A172 (cell line): Measurements from ENCODE around the gene HS3ST4. TPM values are rescaled to one million over a fixed set of nuclear protein-coding genes. Genes with fewer than 3 reads are reported as not detected.

Source experiments
- DNase-seq: peaks from one replicate; pipeline ENCODE4 v3.0.0-alpha.2; 2015; ENCODE audit warnings: low spot score
- total RNA-seq: library from RNA; depleted of rRNA; stranded (reverse); fragments of >200 nt; shearing (Covaris generic); gene quantifications from 2 replicates; pipeline ENCODE4 v1.2.3, GENCODE V29; 2014

Gene HS3ST4
- total RNA-seq, 1 experiment from 2014 or later = not detected

DNA sequence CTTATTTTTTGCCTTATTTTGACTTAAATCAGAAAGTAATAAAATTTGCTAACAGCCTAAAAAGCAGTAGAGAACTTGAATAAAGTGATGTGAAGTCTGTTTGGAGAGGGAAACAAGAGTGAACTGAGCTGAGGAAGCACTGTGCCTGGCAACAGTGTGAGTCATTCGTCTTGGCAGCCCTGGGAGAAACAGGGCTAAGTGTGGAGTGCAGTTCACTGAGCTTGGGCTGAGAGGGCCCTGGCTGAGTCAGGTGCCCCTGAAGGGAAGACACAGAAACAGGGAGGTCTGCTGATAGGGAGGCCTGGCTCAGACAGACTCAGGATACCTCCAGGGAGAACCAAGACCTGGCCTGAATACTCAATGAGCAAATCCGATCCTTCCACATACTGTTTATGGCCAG lies 132.1 kb downstream of the HS3ST4 start:
- no peak for DNase-seq

DNA sequence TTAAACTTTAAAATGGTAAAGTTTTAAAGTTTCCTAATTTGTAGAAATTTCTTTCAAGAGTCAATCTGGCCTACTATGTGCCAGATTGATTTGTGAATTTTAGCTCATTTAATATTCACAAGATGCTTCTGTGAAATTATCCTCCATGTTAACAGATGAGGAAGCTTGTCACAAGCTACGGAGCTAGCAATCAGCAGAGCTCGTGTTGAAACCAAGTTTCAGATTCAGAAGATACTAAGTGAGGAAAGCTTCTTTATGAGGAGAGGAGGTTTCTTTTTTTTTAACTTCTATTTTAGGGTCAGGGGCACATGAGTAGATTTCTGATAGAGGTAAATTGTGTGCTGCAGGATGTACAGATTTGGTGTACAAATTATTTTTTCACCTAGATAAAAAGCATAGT lies 135.9 kb downstream of the HS3ST4 start:
- DNase-seq = no peak

DNA sequence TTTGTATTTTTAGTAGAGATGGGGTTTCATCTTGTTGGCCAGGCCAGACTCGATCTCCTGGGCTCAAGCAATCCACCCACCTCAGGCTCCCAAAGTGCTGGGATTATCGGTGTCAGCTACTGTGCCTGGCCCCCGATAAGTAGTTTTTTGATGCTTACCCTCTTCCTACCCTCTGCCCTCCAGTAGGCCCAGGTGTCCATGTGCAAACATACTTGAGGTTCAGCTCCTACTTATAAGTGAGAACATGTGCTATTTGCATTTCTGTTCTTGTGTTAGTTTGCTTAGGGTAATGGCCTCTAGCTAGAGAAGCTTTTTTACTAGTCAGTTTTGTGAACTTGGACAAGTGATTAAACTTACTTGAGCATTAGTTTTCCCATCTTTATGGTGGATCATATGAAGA lies 136.8 kb downstream of the HS3ST4 start:
- no peak for DNase-seq

DNA sequence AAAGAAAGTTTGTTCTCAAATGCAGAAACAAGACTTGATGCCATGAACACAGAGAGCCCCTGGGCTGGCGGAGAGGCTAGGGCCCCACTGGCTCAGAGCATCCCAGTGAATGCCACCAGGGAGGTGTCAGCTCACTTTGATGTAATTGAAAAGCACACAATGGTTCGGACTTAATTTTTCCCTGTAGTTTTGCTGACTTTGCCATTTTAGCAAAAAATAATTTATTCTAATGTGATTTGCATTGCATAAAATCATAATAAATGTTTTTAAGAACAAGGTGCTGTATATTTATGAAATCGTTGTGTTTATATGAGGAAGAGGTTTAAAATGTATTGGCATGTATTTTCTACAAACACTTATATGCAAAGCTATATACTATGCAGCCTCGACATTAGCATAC lies 140.5 kb downstream of the HS3ST4 start:
- no peak for DNase-seq

DNA sequence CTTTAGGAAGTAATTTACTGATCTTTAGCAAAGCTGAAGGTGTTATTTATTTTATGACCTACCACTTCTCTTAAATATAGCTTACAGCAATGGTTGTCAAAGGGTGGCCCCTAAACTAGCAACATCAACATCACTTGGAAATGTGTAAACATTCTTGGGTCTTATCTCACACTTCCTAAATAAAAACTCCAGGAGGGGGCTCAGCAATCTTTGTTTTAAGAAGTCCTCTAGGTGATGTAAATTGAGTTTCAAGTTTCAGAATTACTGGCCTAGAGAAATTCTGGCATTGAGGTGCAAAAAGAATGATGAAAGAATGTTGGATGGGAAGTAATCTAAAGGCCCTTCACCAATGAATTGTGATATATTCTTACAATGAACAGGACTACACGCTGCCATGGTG lies 142.3 kb downstream of the HS3ST4 start:
- no peak for DNase-seq

DNA sequence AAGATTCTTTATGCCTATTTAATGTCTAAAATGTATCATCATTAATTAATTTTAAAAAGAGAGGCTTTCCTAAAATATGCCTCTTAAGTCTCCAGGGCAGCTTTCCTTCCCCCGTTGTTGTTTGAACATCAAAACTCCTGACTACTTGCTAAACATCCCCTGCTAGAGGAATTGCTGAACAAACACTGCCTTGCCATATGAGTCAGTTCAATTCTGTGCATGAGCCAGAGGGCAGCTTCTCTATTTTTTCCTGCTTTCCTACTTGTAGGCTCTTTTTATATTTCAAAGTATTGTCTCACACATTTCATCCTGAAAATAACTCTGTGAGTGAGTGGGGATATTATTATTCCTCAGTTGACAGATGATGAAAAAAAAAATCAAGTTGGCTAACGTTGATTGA lies 143.4 kb downstream of the HS3ST4 start:
- DNase-seq = no peak

DNA sequence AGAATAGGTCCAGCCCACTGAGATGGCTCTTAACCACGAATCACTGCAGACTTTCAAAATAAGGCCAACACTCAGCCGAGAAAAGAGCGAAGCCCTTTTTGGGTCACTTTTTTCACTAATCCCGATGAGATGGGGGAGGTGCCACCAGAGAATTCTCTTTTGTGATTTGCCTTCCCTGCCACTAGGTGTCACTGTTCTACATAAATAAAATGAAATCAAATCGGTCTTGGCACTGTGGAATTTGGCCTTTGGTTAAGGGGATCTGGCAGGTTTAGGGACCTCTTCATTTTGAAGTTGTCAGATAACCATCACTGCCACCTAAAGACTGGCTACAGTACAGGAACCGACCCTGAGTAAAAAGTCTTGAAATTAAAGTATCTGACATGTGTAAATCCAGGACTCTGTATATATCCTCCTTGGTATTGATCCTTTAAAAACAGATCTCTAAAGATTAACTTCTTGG lies 147.0 kb downstream of the HS3ST4 start:
- DNase-seq = peak; percentile 60

DNA sequence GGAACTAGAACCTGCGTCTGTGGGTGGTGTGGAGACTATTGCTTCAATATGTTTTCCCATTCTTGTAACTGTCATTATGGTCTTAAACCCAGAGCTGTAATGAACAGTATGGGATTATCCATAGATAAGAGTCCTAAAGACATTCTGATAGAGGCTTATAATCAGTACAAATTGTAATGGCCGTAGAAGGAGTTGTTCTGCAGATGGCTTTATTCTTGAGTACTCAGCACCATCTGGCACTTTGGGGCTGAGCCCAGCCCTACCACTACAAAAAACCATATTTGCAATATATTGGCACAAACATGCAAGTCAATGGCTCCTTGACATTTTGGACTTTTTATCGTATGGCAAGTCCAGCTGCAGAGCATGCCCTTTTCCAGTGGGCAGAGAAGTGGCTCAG lies 150.0 kb downstream of the HS3ST4 start:
- no peak for DNase-seq

DNA sequence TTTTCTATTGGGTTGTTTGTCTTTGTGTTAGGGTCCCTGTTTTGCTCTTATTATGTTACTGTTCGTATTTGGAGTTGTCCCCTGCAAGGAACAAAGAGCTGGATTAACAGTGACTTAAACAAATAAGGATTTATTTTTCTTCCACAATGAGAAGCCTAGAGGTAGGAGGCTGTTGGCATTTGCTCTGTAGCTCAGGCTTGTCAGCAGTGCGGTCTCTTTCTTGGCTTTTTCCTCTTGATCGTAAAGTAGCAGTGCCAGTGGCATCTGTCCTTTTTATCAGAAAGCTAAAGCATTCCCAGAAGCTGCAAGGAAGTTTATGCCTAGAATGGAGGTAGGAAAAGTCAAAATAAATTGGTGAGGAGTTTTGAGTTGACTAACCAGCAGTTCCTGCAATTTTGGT lies 154.1 kb downstream of the HS3ST4 start:
- DNase-seq = no peak

DNA sequence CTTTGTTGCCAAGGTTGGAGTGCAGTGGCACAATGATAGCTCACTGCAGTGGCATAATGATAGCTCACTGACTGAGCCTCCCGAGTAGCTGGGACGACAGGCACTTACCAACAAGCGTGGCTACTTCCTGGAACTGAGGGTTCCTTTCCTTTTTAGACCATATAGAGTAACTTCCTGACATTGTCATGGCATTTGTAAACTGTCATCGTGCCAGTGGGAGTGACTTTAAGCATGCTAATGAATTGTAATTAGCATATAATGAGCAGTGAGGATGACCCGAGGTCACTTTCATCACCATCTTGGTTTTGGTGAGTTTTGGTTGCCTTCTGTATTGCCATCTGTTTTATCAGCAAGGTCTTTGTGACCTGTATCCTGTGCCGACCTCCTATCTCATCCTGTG lies 162.4 kb downstream of the HS3ST4 start:
- no peak for DNase-seq

DNA sequence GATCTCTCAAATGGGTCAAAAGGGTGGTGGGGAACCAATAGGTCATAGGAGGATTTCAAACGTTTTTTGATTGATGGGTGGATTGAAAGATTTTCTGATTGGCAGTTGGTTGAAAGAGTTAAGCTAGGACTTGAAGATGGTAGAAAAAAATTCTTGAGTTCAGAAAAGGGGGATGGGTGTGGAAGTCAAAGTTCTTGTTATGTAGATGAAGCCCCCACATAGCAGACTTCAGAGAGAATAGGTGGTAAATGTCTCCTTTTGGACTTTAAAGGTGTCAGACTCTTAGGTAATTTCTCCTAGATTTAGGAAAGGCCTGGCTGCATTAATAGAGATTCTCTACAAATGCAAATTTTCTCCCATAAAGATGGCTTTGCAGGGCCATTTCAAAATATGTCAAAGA lies 163.3 kb downstream of the HS3ST4 start:
- no peak for DNase-seq

DNA sequence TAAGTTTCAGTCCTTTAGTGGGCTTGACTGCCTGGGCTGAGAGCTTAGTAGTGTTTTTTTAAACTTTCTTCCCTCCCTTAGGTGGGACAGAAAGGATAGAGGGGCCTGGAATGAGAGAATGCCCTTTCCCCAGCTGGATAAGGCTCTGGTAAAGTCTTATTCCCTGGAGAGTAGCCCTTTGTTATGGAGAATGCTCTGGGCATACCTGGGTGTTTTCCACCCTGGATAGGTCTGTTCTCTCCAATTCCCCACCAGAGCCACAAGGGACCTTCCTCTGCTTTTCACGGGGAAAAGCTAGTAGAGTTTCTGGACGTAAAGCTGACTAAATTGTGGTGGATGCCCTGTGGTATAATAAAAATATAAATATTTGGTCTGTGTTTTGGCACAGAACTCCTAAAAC lies 164.1 kb downstream of the HS3ST4 start:
- DNase-seq = no peak

DNA sequence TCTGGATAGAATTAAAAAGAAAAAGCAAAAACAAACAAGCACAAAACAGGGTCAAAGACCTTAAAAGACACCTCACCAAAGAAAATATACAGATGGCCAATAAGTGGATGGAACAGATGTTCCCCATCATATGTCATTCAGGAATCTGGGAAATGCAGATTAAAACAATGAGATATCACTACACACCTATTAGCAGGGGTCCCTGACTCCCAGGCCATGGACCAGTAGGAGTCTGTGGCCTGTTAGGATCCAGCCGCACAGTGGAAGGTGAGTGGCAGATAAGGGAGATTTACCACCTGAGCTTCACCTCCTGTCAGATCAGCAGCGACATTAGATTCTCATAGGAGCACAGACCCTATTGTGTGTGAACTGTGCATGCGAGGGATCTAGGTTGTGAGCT lies 167.9 kb downstream of the HS3ST4 start:
- no peak for DNase-seq

DNA sequence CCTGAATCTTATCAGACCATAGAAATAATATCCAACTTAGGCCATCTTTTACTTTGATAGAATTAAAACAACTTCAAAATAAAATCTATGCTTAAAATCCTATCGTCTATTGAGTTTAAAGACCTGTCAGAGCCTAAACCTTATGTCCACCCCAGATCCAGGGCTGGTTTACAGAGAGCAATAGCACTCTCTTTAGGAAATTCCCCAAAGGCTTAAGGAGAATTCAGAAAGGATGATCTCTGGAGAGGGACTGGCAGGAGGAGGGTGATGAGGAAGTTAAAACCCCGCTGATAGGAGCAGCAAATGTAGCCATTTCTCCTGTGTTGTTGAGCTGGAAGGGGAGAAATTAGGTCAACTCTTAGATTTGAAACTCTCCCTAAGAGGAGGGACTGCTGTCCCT lies 175.3 kb downstream of the HS3ST4 start:
- DNase-seq = no peak

DNA sequence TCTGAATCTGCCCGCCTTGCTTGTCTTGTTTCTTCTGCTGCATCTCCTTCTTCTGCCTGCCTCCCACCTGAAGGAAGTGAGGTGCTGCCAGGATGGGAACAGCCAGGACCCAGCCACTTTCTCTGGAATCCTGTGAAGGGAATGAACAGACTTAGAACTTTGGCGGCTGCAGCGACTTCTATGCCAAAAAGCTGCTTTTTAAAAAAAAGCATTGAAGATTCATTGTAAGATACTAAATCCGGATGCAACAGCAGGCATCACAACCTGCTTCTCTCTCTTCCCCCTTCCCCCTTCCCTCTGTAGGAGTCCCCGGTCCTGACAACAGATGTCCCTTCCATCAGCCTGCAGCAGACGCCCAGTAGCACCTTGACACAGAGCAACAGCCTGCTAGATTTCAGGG lies 176.3 kb downstream of the HS3ST4 start:
- no peak for DNase-seq

DNA sequence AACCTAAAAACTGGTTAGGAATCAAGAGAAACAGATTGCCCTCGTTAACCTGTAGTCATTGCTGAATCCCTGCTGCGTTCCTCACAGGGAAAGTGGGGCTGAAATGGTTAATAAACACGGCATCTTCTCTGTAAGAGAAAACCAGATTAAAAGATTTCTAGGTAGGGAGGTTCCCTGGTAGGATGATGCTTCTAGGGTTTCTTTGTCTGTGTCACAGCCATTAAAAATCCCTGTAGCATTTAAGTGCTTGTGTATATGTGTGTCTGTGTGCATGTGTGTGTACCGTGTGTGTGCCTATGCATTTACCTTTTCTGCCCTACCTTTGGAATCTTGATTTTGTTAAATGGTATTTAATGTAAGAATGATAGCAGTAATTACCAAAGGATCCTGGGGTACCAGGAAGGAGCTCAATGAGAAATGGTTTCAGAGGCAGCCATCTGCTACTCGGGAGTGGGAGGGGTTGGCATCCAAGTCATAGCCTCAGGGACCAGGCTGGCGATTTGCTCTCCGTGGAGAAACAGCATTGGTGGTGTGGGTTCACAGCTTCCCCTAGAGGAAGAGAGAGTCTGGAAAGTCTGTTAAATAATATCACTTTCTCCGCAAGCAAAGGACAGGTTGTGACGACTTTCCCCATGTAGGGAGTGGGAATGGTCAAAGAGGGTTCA lies 177.1 kb downstream of the HS3ST4 start:
- no peak for DNase-seq

DNA sequence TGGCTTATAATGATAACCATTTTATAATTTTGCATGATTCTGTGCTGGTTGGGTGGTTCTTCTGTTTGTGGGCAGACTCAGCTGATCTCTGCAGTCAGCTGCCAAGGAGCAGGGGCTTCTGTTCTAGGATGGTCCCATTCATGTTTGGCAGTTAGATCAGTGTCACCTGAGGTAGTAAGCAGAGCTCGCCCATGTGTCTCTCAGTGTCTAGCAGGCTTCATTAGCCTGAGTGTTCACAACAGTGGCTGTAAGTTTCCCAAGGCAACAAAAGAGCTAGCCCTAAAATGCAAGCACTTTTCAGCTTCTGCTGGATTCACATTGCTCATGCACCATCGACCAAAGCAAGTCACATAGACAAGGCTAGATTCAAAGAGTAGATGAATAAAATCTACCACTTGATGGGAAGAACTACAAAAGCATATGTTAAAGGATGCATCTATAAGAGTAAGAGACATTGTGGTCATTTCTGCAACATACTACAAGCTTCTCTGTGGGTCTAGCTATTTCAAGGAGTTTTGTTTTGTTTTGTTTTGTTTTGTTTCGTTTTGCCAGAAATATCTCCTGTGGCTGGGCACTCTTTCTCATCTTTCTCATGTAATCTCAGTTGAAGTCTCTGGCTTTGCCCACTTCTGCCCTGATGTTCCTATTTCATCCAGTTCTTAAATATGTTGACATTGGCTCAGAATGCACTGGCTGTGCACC lies 180.8 kb downstream of the HS3ST4 start:
- DNase-seq = no peak

DNA sequence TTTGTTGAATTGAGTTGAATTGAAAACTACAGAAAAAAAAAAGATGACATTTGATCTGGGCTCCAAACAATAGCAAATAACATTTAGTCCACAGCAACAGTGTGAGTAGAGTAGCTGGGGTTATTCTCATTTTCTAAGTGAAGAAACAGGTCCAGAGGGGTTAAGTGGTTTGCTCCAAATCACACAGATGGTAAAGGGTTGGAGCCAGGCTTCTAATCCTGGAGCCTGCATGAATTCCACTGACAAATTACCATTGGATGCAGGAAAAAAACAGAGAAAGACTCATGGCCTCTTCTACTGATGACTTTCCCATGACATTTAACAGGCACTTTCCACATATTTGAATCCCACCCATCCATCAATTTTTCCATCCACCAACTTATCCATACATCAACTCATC lies 182.4 kb downstream of the HS3ST4 start:
- DNase-seq = no peak

DNA sequence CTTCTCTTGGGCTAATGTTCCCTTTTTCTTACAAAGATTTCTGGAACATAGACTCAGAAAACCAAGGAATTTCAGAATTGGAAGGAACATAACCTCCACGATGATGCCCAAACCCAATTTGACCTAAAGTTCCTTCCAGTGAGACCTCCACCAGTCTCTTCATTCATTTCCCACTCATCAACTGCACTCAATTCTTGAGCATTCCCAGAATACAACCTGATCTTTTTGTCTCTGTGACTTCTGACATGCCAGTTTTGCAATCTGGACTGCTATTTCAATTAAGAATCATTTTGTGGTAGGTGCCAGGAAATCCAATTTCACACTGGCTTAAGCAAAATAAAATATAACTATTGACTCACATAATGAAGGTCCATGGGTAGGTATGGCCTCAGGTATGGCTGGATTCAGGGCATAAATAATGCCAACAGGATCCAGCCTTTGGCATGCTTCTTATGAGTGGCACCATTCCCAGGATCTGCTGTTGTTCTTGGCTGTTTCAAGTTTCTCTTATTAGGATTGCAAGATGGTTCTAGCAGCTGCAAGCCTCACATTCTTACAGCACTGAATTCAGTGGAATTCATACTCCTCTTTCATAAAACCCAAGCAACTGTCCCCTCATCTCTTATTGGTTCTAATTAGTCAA lies 184.3 kb downstream of the HS3ST4 start:
- DNase-seq = no peak

DNA sequence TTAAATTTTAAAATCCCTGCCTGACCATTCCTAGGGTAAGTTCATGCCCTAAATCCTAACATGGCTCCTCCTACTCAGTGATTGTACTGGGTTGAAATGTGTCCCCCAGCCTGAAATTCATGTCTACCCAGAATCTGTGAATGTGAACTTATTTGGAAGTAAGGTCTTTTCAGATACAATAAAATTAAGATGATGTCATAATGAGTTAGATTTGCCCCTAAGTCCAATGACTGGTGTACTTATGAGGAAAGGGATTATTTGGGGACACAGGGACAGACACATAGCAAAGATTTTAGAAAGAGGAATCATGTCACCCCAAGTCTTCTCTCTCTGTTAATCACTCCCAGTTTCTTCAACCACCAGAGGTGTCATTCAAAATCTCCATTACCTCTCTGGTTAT lies 185.3 kb downstream of the HS3ST4 start:
- DNase-seq = no peak

DNA sequence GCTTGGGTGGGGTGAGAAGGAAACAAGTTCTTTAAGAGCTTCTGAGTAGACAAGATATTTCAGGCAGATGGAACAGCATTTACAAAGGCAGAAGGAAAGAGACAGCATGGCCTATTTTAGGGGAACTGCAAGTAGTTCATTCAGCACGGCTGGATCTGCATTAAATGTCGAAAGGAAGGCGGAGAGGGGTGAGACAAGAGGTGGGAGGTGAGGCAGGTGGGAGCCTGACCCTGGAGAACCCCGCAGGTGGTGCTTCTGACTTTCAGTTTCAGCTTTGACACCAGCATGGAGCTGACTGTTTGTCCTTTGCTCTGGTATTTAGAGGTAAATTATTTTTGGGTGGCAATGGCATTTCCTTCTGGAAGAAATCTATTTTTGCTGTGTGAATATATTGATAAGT lies 194.8 kb downstream of the HS3ST4 start:
- DNase-seq = no peak

DNA sequence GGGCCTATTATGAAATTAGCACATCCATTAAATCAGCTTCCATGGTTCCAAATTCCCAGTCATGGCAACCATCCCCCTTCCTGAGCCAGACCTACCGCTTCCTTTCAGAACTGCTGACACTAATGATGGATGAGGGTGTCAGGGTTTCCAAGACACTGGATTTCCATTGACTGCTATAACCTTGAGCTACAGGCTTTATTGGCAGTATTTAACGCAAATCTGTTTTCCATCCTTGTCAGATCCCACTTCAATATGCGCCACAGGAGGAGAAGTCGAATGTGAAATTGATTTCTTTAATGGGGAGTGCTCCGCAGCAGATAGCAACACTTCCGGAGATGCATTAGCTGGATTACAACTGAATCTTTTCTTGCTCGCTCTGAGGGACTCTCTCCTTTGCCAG lies 197.1 kb downstream of the HS3ST4 start:
- DNase-seq = no peak

DNA sequence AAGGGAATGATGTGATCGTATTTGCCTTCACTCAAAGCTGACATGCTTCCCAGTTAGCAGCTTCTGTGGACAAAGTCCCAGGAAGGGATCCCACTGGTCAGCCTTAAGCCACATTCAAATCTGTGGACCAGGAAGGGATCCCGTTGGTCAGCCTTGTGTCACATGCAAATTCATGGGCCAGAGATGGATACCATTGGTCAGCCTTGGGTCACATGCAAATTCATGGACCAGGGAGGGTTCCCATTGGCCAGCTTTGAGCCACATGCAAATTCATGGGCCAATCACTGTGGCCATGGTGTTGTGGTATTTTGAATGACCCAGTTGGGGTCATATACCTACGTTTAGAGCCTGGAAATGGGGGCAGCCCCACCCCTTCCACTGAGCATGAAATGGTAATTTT lies 201.6 kb downstream of the HS3ST4 start:
- no peak for DNase-seq
